GM12874 (cell line): ENCODE results near the gene KCNJ15.

ENCODE experiments used
- CTCF ChIP-seq: IDR thresholded peaks from 2 replicates; pipeline ENCODE4 v1.5.1; 2011; ENCODE audit warnings: low read depth, mild to moderate bottlenecking, control low read depth, low read length, moderate library complexity; ENCODE audit not compliant: insufficient read depth

Gene KCNJ15

DNA sequence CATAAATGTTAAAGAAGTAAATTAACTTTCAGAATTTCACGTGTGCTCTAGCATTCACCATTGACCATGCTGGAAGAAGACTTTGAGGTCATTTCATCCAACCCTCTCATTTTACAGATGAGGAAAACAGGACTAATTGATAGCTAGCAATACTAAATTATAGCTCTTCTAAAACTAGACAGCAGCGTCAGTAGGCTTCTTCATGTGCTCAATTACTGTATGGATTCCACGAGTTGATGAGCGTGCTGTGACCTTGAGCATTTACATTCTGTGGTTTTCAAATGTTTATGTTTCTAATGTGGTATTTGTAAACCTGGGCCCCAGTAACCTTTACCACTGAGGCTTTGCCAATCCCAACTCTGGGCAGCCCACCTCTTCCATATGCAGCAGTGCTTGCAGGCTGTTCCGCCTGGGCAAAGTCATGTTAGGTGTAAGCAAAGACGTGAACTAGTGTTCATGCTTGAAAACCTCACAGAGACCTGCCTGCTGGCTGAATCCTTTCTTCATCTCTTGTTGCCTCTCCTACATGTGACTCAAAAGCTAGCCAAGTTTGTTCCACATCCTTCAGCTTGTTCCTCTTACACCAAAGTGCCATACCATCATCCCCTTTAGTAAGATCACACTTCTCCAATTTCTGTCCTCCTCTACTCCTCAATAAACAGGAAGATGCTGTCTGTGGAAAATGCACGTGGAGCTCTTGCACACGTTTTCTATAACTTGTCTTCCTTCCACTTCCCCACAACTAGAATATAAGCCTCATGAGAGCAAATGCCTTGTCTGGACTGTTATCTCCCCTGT lies 17.2 kb downstream of the KCNJ15 start:
- no peak for TF ChIP-seq CTCF

DNA sequence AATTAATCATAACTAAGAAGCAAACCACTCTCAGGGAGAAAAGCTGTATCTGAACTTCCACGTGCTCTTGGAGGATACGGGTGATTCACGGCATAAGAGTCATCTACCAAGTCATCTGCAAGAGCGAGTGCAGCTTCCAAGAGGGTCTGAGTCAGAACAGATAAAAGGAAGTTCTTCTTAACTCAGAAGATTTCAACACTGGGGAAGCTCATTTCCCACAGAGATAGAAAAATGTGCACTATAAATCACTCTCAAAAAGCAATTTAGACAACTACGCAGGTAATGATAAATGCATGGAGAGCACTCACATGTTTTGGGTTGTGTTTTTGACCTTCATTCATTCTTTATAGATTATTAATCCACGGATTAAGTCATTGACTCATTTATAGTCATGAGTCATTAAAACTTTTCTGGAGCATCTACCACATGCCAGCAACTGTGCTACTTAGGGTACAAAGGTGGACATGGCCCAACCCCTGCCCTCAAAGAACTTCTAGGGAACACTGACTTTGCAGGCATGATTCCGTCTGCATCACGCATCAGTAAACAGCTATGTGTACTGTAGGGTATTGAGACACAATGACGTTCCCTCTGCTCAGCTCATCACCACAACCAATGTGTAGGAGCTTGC lies 20.8 kb downstream of the KCNJ15 start:
- TF ChIP-seq CTCF: no peak

GRCh38 chr21:38280454-38280853 lies 23.7 kb downstream of the KCNJ15 start:
- TF ChIP-seq CTCF: no peak

DNA sequence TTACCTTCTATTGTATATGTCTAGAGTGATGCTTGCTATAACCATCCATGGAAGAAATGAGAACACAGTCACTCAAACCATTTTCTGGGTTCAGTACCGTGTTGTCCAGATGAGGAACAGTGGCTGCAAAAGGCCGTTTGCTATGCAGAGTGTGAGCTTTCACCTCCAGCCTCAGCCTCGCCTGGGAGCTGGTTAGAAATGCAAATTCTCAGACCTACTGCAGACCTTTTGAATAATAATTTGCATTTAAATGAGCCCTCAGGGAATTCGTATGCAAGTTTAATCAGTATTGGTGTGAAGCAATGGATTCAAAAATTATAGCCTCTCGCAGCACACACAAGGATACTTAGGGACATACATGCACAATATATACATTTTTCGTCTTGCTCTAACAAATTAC lies 24.1 kb downstream of the KCNJ15 start:
- no peak for TF ChIP-seq CTCF

GRCh38 chr21:38282921-38283320 lies 26.1 kb downstream of the KCNJ15 start:
- no peak for TF ChIP-seq CTCF

DNA sequence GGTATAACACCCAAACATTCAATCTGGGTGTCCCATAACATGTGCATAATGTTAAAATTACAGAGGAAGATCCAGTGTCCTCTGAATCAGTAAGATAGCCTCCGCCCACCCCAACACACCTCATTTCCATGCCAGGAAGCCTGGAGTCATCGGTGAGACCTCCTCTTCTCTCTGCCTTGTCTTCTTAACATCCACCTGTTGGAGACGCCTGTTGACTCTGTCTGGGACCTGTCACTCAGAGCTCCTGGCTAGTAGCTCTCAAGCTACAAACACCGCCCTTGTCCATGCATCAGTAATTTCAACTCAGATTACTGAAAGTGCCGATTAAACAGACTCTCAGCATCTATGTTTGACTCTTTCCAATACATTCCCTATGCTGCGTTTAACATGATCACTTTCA lies 27.4 kb downstream of the KCNJ15 start:
- no peak for TF ChIP-seq CTCF

- TF ChIP-seq CTCF: no peak
Observed at GRCh38 chr21:38286739-38287471, 30.1 kb downstream of the KCNJ15 start.
